Loucy (cell line): Measurements from ENCODE around the gene MAP2.

Experiments used
- CTCF ChIP-seq: fragments of 200-600 bp; sonication (generic); conservative IDR thresholded peaks from 2 replicates; pipeline ENCODE4 v1.5.1; 2014; ENCODE audit warnings: mild to moderate bottlenecking, antibody characterized with exemption, low read length
- EZH2phosphoT487 ChIP-seq: fragments of 200-600 bp; IDR thresholded peaks from 2 replicates; pipeline ENCODE4 v1.6.1; 2018; ENCODE audit warnings: antibody characterized with exemption, mild to moderate bottlenecking, moderate library complexity, borderline replicate concordance

GRCh38 chr2:209424781-209425470 lies 1.1 kb downstream of the MAP2 start:
- TF ChIP-seq CTCF (no peak), EZH2phosphoT487 (no peak)
